ENCODE measurements around the gene EPC2.

EPC2 gene

GRCh38 chr2:148814860-148815419 lies 170.4 kb downstream of the EPC2 start:
- DNase-seq: no peak

GRCh38 chr2:148816176-148816575 lies 171.6 kb downstream of the EPC2 start:
- DNase-seq: no peak

- DNase-seq: no peak
Observed at GRCh38 chr2:148817210-148817708, 172.7 kb downstream of the EPC2 start.

- DNase-seq: no peak
Observed at GRCh38 chr2:148819019-148819585, 174.6 kb downstream of the EPC2 start.

GRCh38 chr2:148824190-148824589 lies 179.6 kb downstream of the EPC2 start:
- no peak for DNase-seq

GRCh38 chr2:148826791-148827190 lies 182.2 kb downstream of the EPC2 start:
- DNase-seq: no peak

GRCh38 chr2:148828941-148829340 lies 184.4 kb downstream of the EPC2 start:
- no peak for DNase-seq

GRCh38 chr2:148829618-148830017 lies 185.1 kb downstream of the EPC2 start:
- DNase-seq: no peak

GRCh38 chr2:148832637-148833036 lies 188.1 kb downstream of the EPC2 start:
- no peak for DNase-seq
